Pancreas (tissue), 10 donors: Measurements from ENCODE around the gene CFAP157. TPM values are rescaled to one million over a fixed set of nuclear protein-coding genes. Genes with fewer than 3 reads are reported as not detected.

ENCODE experiments used
- ATAC-seq, 4 donors: fragments of 200-7000 bp; cut with Tn5 transposase; one replicate each; pipeline versions ENCODE4 v1.8.0 to v1.9.1; 2020; ENCODE audit warnings: mild to moderate bottlenecking in 4 of 4, moderate library complexity in 4 of 4
- DNase-seq, 6 donors: peaks; one replicate each; pipeline ENCODE4 v3.0.0-alpha.2; 2020
- FAIRE-seq: peaks from 2 replicates; lab custom pipeline; 2012; peaks lifted over from hg19 to GRCh38; lab: Jason Lieb, UNC
- H3K27ac ChIP-seq, 4 donors: fragments of 200-600 bp; sonication (generic); 1 replicate in 3 of 4; 2 replicates in 1 of 4; pipeline versions ENCODE4 v1.5.0 to v1.8.0; 2020
- H3K27me3 ChIP-seq, 4 donors: fragments of 200-600 bp; one replicate each; pipeline ENCODE4 v1.8.0; 2021
- H3K36me3 ChIP-seq, 3 donors: fragments of 200-600 bp; sonication (generic) in 1 of 3; one replicate each; pipeline versions ENCODE4 v1.5.0 to v1.8.0; 2020 to 2021
- H3K4me1 ChIP-seq, 3 donors: fragments of 200-600 bp; one replicate each; pipeline ENCODE4 v1.8.0; 2021
- H3K4me3 ChIP-seq, 4 donors: fragments of 200-600 bp; sonication (generic) in 2 of 4; one replicate each; pipeline versions ENCODE4 v1.5.0 to v1.8.0; 2020 to 2021
- H3K9me3 ChIP-seq, 4 donors: fragments of 200-600 bp; one replicate each; pipeline ENCODE4 v1.8.0; 2021
- CTCF ChIP-seq, 4 donors: fragments of 200-600 bp; sonication (generic) in 3 of 4; IDR thresholded peaks; one replicate each; pipeline versions ENCODE4 v1.5.0 to v1.8.0; 2021; ENCODE audit warnings: antibody characterized with exemption in 4 of 4
- WGBS, 2 donors: extraction: QIAGEN DNeasy Blood & Tissue Kit; methylation state at CpG; one replicate each; pipeline ENCODE4 v1.1.7; 2013; 5-methylcytosine and 5-hydroxymethylcytosine counted together
- intact Hi-C, 3 donors: fragments of 100-400 bp; cut with DNase I; formaldehyde crosslinking; loops; one replicate each; pipeline versions ENCODE4 v1.11.1 to v1.14.2; 2022
- polyA plus RNA-seq, 2 donors: library from polyadenylated mRNA; stranded (reverse); fragments of 200-250 nt; gene quantifications; one replicate each; pipeline ENCODE4 v1.2.3, GENCODE V29; 2013
- total RNA-seq, 6 donors: library from RNA; stranded (reverse); fragmentation: NEBNext Ultra II Directional in 4 of 6; extraction: Animal tissue kit (Norgen Biotek cat#: 25700) in 4 of 6; gene quantifications; one replicate each; pipeline versions ENCODE4 v1.2.1 to v1.2.4, GENCODE V29; 2021 to 2023
- donor health status: healthy with polysubstance abuse.
- donor health status: DM: no; HTN: no; CAD: no; lungs with moderate emphysema.
- donor health status: DM: no; HTN: no; CAD: no.
- donor health status: control.
- donor health status: control.
- donor health status: Bipolar disorder and iron deficiency.
- donor health status: DM: yes; HTN: yes; CAD: no.
- donor health status: DM: no; HTN: no; CAD: no.
- donor health status: DM: no; HTN: no; CAD: no.
- donor health status: DM: yes; HTN: yes; CAD: no.

CFAP157 gene
- total and polyA plus RNA-seq, 8 donors: 0.12 to 2.1 (median 0.23) TPM; not detected in 1

GRCh38 chr9:127726871-127727270 is 20.1 kb downstream of the CFAP157 start:
- H3K4me3 ChIP-seq: no peak overlapping the region
- no peak for TF ChIP-seq CTCF (IDR thresholded peaks at IDR 0.05)
- H3K27ac ChIP-seq: no peak overlapping the region
- no peaks in the 10 kb centered on the region for H3K36me3 ChIP-seq
- no peaks in the 10 kb centered on the region for H3K27me3 ChIP-seq
- no peaks in the 10 kb centered on the region for H3K4me1 ChIP-seq
- ATAC-seq (no peak), DNase-seq (no peak), FAIRE-seq (no peak)
- no peaks in the 10 kb centered on the region for H3K9me3 ChIP-seq
- WGBS, 2 donors: 71 to 78% methylated on average over 8 of the region's 8 CpGs
- intact Hi-C loops: loop anchor here in 1 of 3 donors (10.0 kb wide), 1 partner anchor 202 kb away; no protein-coding TSS in a partner anchor

GRCh38 chr9:127728808-127729207 is 22.0 kb downstream of the CFAP157 start:
- Histone ChIP-seq H3K4me1 (no peaks in the 10 kb centered on the region), H3K27ac (no peak overlapping the region), H3K27me3 (no peaks in the 10 kb centered on the region), H3K4me3 (no peak overlapping the region), H3K9me3 (no peaks in the 10 kb centered on the region), H3K36me3 (no peaks in the 10 kb centered on the region)
- FAIRE-seq: no peak
- intact Hi-C loops: loop anchor here in 1 of 3 donors (10.0 kb wide), 1 partner anchor 204 kb away; no protein-coding TSS in a partner anchor
- DNase-seq: no peak
- ATAC-seq: no peak
- 86 to 88% methylated on average over 8 of the region's 8 CpGs for WGBS, 2 donors
- TF ChIP-seq CTCF (IDR thresholded peaks at IDR 0.05): no peak

- TF ChIP-seq CTCF (IDR thresholded peaks at IDR 0.05): no peak
- no peak overlapping the region for H3K4me3 ChIP-seq
- no peak for DNase-seq
- FAIRE-seq: no peak
- no peak overlapping the region for H3K27ac ChIP-seq
- intact Hi-C loops: loop anchor here in 2 of 3 donors (5.0 to 10.0 kb wide), 3 partner anchors 137 to 235 kb away; no protein-coding TSS in a partner anchor
- no peaks in the 10 kb centered on the region for H3K9me3 ChIP-seq
- WGBS, 2 donors: 86 to 93% methylated on average over 18 of the region's 18 CpGs
- H3K4me1 ChIP-seq: peaks cover 0 to 6% (median 4%) of the 10 kb centered on the region in 3 donors
- no peaks in the 10 kb centered on the region for H3K36me3 ChIP-seq
- no peaks in the 10 kb centered on the region for H3K27me3 ChIP-seq
- no peak for ATAC-seq
Measured at GRCh38 chr9:127729522-127730256, 22.9 kb downstream of the CFAP157 start.

- intact Hi-C loops: loop anchor here in 2 of 3 donors (5.0 to 10.0 kb wide), 2 partner anchors 138 to 235 kb away; no protein-coding TSS in a partner anchor
Measured at GRCh38 chr9:127730262-127730661, 23.5 kb downstream of the CFAP157 start.

More at GRCh38 chr9:127730262-127730661, 23.5 kb downstream of the CFAP157 start:
- H3K27me3 ChIP-seq: no peaks in the 10 kb centered on the region
- TF ChIP-seq CTCF (IDR thresholded peaks at IDR 0.05): no peak
- WGBS, 2 donors: 87 to 91% methylated on average over 9 of the region's 9 CpGs
- peak in 1 of 6 donors; percentile 61 for DNase-seq
- H3K27ac ChIP-seq: no peak overlapping the region
- H3K4me3 ChIP-seq: no peak overlapping the region
- FAIRE-seq: no peak
- no peak for ATAC-seq
- H3K9me3 ChIP-seq: no peaks in the 10 kb centered on the region
- H3K36me3 ChIP-seq: no peaks in the 10 kb centered on the region
- H3K4me1 ChIP-seq: peaks cover 0 to 6% (median 4%) of the 10 kb centered on the region in 3 donors
